Sciatic nerve (tissue), 1 donor: ENCODE results near the gene TUT4. TPM values are rescaled to one million over a fixed set of nuclear protein-coding genes. Genes with fewer than 3 reads are reported as not detected.

ENCODE experiments used
- total RNA-seq: library from RNA; stranded (reverse); fragmentation: NEBNext Ultra II Directional; extraction: Animal tissue kit (Norgen Biotek cat#: 25700); gene quantifications from one replicate; pipeline ENCODE4 v1.2.1, GENCODE V29; 2021
- donor health status: DM: no; HTN: no; CAD: no.

TUT4 gene
- total RNA-seq, 1 donor from 2014 or later = 87.3 TPM

Other genes with a start within 250 kb of the TUT4 start
- 43.2 TPM for gene CC2D1B, start 186.9 kb downstream of the TUT4 start, total RNA-seq
- 0.45 TPM for gene ORC1, start 148.7 kb downstream of the TUT4 start, total RNA-seq
- 38.8 TPM for gene PRPF38A, start 148.5 kb downstream of the TUT4 start, total RNA-seq
- 12.2 TPM for gene GPX7, start 49.3 kb upstream of the TUT4 start, total RNA-seq
- gene SHISAL2A, start 80.1 kb upstream of the TUT4 start, total RNA-seq = 1.3 TPM
- 11.3 TPM for gene COA7, start 145.3 kb upstream of the TUT4 start, total RNA-seq
- gene ZYG11B, start 173.4 kb upstream of the TUT4 start, total RNA-seq = 36.4 TPM